ENCODE results near the gene SPATA31C2.
A peak's percentile ranks its signal among the peaks of the same experiment; 100 is the strongest.
"Not testable (repeated sequence)": the region's sequence is repeated elsewhere in the genome, so short reads cannot be mapped to it uniquely, and the experiment has no call there.

The SPATA31C2 gene

GRCh38 chr9:88138375-88138774, at the start of gene SPATA31C2:
TSS of gene SPATA31C2 (minus strand) at chr9:88138475. CDS start at chr9:88138446, 29 bp downstream.
- DNase-seq = not testable (repeated sequence)

GRCh38 chr9:88187631-88188030, 49.4 kb upstream of the SPATA31C2 start:
- DNase-seq = no peak

- DNase-seq = no peak
Observed at GRCh38 chr9:88186495-88187110, 48.3 kb upstream of the SPATA31C2 start.

- no peak for DNase-seq
Observed at GRCh38 chr9:88184976-88185375, 46.7 kb upstream of the SPATA31C2 start.

GRCh38 chr9:88183798-88184495, 45.7 kb upstream of the SPATA31C2 start:
- peak in 2 of 51 donors; percentile 1 to 22 for DNase-seq

- DNase-seq = no peak
Observed at GRCh38 chr9:88182501-88182900, 44.2 kb upstream of the SPATA31C2 start.

GRCh38 chr9:88180081-88180765, 41.9 kb upstream of the SPATA31C2 start:
- no peak for DNase-seq

- DNase-seq = no peak
Observed at GRCh38 chr9:88179062-88179521, 40.8 kb upstream of the SPATA31C2 start.

- DNase-seq = no peak
Observed at GRCh38 chr9:88178641-88179040, 40.4 kb upstream of the SPATA31C2 start.

- DNase-seq = no peak
Observed at GRCh38 chr9:88177371-88177770, 39.1 kb upstream of the SPATA31C2 start.

GRCh38 chr9:88174324-88174723, 36.0 kb upstream of the SPATA31C2 start:
- no peak for DNase-seq

GRCh38 chr9:88173378-88173999, 35.2 kb upstream of the SPATA31C2 start:
- DNase-seq = peak in 1 of 51 donors; percentile 7

GRCh38 chr9:88169700-88170099, 31.4 kb upstream of the SPATA31C2 start:
- no peak for DNase-seq

- no peak for DNase-seq
Observed at GRCh38 chr9:88168564-88168963, 30.3 kb upstream of the SPATA31C2 start.

GRCh38 chr9:88166660-88167059, 28.4 kb upstream of the SPATA31C2 start:
- no peak for DNase-seq

GRCh38 chr9:88164850-88165249, 26.6 kb upstream of the SPATA31C2 start:
- DNase-seq = no peak

- DNase-seq = no peak
Observed at GRCh38 chr9:88161144-88161543, 22.9 kb upstream of the SPATA31C2 start.

GRCh38 chr9:88143957-88144625, 5.8 kb upstream of the SPATA31C2 start:
- DNase-seq = no peak

- DNase-seq = no peak
Observed at GRCh38 chr9:88143179-88143578, 4.9 kb upstream of the SPATA31C2 start.

GRCh38 chr9:88133552-88133951, 4.7 kb downstream of the SPATA31C2 start:
- not testable (repeated sequence) for DNase-seq

- DNase-seq = not testable (repeated sequence)
Observed at GRCh38 chr9:88129556-88129955, 8.7 kb downstream of the SPATA31C2 start.

All from hypothalamus (tissue), 51 donors.